Brain pericyte (primary cell): ENCODE data around the gene EYS.
"Not testable (repeated sequence)": the region's sequence is repeated elsewhere in the genome, so short reads cannot be mapped to it uniquely, and the experiment has no call there.

ENCODE experiments used
- DNase-seq: peaks from one replicate; pipeline ENCODE4 v3.0.0-alpha.2; 2012; ENCODE audit warnings: low read depth, low spot score

The EYS gene

GRCh38 chr6:65461121-65461520 lies 245.9 kb downstream of the EYS start:
- no peak for DNase-seq

DNA sequence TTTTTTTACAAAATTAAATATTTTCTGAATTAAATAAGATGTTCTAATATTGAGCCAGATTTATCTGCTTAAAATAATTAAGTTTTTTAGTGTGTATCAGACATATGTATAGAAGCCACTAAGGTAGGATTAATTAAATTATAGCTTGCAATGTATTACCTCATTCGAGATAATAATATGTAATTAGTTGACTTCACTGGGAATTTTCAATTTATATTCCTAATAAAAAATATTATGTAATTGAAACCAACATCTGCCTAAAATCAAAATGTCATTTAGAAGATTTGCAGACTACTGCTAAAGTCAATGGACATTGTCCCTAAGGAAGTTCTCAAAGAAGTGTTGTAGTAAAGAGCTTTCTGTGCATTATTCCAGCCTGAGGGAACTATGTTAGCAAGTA lies 254.7 kb downstream of the EYS start:
- DNase-seq, result no peak

DNA sequence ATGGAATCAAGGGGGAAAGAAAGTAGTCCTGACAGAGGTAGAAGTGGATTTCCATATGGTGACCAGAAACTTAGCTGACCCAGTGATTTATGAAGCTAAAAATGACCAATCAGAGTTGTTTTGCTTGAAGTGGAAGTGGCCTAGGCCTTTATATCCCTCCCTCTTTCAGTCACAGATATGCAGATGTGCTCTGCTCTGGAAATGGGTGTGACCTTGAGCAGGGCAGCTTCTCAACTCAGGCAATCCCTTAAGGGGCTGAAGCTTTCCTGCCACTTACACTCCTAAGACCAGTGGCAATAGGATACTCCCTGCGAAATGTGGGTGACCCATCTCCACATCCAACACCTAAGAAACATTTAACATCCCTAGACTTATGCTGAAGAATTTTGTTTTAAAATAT lies 256.6 kb downstream of the EYS start:
- DNase-seq, result no peak

- no peak for DNase-seq
These were observed 257.1 kb downstream of the EYS start for GRCh38 chr6:65449926-65450325.

GRCh38 chr6:65448866-65449265 lies 258.2 kb downstream of the EYS start:
- DNase-seq, result no peak

- no peak for DNase-seq
These were observed 270.7 kb downstream of the EYS start for GRCh38 chr6:65436281-65436680.

- no peak for DNase-seq
These were observed 290.4 kb downstream of the EYS start for GRCh38 chr6:65416621-65417020.

DNA sequence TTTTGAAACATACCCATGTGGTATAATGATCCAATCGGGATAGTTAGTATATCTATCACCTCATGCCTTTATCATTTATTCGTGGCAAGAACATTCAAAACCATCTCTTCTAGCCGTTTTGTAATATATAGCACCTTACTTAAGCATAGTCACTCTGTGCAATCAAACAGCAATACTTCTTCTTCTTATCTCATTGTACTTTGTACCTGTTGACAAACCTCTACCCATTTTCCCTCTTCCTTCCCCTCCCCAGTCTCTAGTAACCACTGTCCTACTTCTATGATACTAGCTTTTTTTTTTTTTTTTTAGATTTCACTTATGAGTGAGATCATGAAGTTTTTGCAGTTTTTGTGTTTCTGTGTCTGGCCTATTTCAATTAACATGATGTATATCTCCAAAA lies 296.7 kb downstream of the EYS start:
- no peak for DNase-seq

- no peak for DNase-seq
These were observed 304.5 kb downstream of the EYS start for GRCh38 chr6:65402564-65402963.

- no peak for DNase-seq
These were observed 307.5 kb downstream of the EYS start for GRCh38 chr6:65399355-65400084.

DNA sequence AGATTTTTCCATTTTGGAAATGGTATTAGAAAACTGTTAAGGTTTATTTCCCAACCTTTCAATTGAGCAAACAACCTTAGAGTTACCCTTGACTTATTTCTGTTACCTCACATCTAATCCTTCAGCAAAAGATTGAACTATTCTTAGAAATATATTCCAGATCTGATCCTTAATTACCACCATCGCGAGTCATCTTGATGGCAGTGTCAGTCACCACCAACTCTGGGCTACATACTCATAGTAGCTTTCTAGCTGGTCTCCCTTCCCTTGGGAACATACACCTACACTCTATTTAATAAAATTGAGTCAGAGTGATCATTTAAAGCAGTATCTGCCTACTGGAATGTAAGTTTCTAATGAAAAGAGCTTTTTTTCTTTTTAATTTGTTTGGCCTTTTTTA lies 308.2 kb downstream of the EYS start:
- no peak for DNase-seq

DNA sequence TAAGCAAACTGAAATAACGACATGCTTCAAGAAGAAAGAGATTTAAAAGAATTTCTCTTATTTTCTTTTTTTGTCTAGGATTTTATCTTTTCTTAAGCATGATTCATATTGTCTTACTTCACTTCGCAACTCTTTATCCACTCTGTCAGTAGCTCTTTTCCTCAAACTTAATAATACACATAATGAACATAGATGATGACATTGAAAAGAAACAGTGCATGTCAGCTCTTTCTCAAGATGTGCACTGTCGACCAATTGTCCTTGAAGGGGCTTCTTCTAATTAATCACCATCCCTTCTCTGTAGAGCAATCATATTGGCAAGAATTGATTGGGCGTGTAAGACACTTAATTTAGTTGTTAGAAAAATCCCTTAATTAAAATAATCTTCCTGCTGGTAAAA lies 356.5 kb downstream of the EYS start:
- no peak for DNase-seq

DNA sequence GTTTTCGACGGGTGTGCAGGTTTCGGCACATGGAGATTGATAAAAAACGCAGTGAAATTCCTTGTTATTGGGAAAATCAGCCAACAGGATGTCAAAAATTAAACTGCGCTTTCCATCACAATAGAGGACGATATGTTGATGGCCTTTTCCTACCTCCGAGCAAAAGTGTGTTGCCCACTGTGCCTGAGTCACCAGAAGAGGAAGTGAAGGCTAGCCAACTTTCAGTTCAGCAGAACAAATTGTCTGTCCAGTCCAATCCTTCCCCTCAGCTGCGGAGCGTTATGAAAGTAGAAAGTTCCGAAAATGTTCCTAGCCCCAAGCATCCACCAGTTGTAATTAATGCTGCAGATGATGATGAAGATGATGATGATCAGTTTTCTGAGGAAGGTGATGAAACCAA lies 404.4 kb downstream of the EYS start:
- DNase-seq, result not testable (repeated sequence)

DNA sequence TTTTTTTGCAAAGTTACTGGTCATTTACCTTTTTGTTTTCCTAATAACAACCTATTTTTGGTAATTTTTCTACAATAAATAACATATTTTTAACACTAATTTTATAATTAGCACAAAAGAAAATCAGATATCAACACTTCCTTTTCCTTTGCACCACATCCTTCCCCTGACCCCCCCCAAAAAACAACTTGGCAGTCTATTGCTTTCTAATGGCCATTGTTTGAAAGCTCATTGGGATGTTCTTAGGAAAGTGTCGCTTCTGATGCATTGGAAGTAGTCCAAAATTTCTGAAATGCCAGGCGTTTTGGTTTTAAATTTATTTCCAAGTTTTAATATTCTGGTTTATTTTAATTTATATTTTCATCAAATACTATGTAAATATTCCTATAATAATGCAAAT lies 407.8 kb downstream of the EYS start:
- DNase-seq, result no peak

GRCh38 chr6:65295812-65296211 lies 411.2 kb downstream of the EYS start:
- no peak for DNase-seq

DNA sequence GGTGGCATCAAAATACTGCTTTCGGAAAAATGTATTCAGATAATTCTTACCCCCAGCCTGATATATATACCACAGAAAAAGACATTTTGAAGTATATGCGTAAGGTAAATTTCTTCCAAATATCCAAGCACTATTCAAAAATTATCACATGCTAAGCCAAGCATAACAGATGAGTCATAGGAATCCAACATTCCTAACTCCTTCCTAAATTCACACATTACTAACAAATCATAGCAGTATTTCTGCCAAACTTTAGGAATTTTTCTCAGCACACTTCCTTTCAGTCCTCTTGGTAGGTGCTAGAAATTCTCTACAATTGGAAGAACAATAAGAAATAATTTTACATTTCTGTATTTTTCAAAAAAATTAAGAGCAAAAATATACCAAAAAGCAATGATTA lies 417.5 kb downstream of the EYS start:
- DNase-seq, result no peak

DNA sequence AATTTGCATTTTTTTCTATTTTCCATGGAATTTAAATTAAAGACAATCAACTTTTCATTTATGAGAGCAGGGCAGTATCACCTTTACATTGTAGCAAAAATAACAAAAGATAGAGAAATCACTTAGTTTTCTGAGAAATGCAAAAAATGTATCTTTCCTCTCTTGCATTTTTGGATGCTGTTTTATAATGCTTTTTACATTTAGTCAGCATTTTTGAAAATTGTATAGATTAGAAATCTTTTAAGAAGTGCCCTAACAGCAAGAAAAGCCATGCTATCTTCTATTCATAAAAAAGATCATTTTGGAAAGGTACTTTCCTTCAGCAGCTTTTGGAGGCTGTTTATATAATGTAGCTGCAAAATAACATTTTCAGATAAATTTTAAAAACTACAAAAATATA lies 421.8 kb downstream of the EYS start:
- DNase-seq, result no peak

DNA sequence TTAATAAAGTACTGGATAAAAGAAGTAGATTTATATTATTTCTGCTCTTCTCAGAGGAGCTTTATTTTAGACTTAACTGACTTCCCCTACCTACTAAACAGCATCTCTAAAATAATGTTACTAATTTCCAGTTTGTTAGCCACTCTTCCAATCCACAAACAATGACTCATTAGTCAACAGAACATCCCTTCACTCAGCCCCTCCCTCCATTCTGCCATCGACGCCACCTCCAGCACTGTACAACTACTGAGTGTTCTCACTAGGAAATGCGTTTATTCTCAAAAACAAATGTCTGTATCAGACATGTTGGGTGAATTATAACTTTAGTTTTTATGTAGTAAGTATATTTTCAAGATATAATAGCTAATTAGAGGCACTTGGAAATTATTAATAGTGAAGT lies 427.0 kb downstream of the EYS start:
- no peak for DNase-seq

GRCh38 chr6:65262241-65262640 lies 444.8 kb downstream of the EYS start:
- DNase-seq, result no peak

GRCh38 chr6:65259982-65260381 lies 447.0 kb downstream of the EYS start:
- no peak for DNase-seq

DNA sequence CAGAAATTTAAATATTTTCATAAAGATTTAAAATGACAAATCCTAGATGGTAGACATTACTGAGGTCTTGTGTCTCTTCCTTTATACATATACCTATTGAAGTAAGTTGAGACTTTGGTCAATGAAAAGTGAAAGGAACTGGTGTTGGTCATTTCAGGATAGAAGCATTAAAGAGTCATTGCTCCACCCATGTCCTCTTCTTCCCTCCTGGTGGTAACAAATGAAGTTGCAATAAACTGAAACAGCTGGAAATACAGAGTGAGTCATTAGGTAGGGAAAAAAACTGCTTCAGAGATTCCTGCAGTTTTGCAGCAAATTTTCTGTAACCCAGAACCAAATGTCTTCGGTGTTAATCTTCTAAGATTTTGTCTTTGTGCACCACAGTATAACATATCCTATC lies 448.0 kb downstream of the EYS start:
- DNase-seq, result peak; percentile 5

GRCh38 chr6:65253041-65253440 lies 454.0 kb downstream of the EYS start:
- no peak for DNase-seq

- DNase-seq, result no peak
These were observed 458.9 kb downstream of the EYS start for GRCh38 chr6:65248101-65248610.

- DNase-seq, result no peak
These were observed 475.4 kb downstream of the EYS start for GRCh38 chr6:65231616-65232015.
